Nucleus accumbens (tissue), 56 donors: ENCODE data around the gene AMN1.
"Not testable (repeated sequence)": the region's sequence is repeated elsewhere in the genome, so short reads cannot be mapped to it uniquely, and the experiment has no call there.

Experiments used
- DNase-seq, 56 donors: peaks; one replicate each; lab custom pipeline; 2025; lab: John Stamatoyannopoulos, UW

The AMN1 gene

GRCh38 chr12:31728917-31729640, at the start of gene AMN1:
Gene AMN1, minus strand, starts transcription at chr12:31729021. Its CDS starts 13 bp downstream, at chr12:31729008.
- DNase-seq, result peak; percentile 83 to 99 (median 96)

DNA sequence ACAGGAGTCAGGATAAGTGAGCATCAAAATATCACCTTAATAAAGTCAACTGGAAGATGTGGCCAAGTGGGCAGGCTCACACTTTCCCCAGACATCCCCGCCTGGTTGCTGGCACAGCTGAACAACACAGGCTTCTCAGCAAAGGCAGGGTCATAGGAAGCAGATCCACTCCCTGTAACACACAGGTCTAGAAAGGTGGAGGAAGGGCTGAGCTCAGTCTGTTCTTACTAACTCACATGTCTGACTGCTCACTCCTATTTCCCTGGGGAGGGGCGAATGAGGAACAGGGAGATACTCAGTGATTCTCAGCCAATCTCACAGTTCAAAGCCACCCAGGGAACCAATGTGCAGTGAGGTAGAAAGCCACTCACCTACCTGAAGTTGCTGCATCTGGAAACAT, 45.0 kb upstream of the AMN1 start:
- no peak for DNase-seq

DNA sequence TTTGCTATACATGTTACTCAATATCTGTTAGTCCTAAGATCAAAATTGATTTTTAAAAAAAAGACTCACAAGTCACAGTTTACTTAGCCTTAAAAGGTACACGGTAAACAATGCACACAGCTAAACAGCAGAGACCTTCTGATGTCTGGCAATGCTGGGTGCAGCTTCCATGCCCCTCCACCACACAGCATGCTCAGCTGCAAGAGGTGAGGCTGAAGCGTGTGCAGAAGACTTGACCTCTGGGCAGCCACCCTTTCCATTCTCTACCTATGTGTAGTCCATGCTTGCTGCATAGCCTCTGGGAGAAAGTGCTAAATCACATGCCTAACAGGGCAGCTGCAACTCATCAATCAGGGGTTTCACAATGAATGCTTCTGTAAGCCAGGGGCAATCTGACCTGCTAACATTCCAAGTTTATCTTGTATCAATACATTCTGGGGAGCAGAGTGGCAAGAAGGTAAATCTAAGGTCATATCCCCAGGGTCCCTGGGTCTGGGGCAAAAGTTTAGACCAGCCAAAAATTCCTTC, 44.5 kb upstream of the AMN1 start:
- no peak for DNase-seq

- DNase-seq, result no peak
Measured at GRCh38 chr12:31772685-31773222, 43.9 kb upstream of the AMN1 start.

- DNase-seq, result no peak
Measured at GRCh38 chr12:31772186-31772585, 43.4 kb upstream of the AMN1 start.

GRCh38 chr12:31768046-31768445, 39.2 kb upstream of the AMN1 start:
- no peak for DNase-seq

- no peak for DNase-seq
Measured at GRCh38 chr12:31765931-31766330, 37.1 kb upstream of the AMN1 start.

DNA sequence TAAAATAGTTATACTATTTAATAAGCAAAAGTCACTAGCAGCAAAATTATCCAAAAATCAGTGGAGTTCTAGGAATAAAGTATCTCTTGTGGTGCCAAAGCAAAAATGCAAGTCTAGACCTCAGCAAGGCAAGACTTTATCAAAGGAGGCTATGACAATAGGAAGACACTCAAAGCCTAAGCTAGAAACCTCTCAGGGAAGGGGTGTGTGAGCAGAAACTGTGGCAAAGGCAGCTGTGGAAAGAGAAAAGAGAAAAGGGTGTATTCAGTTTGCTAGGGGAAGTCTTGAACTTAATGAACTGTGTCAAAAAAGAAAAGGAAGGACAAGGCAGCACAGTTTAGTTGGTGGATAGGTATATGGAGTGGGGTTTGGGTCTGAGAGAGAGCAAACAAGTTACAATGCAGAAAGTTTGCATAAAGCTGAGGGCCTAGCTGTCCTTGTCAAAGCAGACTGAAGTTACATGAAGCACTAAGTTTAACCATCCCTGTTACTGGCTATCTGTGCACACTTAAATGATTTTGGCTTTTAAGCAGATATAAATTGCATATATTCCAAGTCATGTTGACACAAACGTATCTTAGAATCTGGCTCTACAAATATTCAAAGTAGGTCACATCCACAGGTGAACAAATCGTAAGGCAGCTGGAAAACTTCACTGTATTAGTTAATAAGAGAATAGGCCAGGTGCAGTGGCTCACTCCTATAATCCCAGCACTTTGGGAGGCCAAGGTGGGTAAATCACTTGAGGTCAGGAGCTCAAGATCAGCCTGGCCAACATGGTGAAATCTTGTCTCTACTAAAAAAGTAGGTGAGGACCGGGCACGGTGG, 31.0 kb upstream of the AMN1 start:
- DNase-seq, result no peak

DNA sequence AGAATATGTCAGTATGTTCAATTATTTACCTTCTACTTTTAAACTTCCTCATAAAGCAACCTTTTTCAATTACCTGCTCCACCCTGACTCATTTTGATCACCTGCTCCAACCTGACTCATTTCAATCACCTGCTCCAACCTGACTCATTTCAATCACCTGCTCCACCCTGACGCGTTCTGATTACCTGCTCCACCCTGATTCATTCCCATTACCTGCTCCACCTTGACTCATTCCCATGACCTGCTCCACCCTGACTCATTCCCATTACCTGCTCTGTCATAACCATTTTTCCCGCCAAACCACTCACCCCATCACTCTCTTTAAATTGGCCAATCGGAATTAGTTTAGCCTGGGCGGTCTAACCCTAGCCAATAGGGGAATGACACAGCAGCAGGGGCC, 29.5 kb upstream of the AMN1 start:
- DNase-seq, result not testable (repeated sequence)

DNA sequence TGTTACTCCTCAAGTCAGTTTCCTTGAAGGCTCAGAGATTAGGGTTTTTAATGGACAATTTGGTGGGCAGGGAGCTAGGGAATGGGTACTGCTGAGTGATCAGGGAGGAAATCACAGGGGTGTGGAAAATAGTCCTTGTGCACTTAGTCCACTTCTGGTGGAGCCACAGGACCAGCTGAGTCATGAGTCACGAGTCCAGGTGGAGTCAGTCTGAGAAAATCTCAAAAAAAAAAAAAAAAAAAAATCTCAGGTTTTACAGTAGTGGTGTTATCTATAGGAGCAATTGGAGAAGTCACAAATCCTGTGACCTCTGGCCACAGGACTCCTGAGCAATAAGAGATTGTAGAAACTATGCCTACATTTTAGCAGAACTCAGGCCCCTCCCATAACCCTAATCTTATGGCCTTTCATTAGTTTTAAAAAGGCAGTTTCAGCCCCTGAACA, 28.2 kb upstream of the AMN1 start:
- no peak for DNase-seq

GRCh38 chr12:31752450-31752849, 23.6 kb upstream of the AMN1 start:
- DNase-seq, result peak in 1 of 56 donors; percentile 9

DNA sequence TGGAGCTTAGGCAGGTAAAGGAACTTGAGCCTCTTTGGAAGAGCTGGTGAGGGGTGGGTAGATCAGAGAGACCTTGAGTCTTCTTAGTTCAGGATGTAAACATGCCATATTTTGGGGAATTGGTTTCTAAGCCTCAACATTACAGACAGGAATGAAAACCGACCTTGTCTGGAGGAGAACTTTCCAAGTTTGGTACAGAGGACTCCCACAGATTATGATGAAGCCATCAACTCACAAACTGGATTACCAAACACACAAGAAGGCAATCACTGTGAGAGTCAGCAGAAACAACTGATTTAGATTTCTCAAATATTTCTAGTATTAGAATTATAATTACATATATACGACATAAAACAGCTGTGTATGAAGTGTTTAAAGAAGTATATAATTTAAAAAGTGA, 22.3 kb upstream of the AMN1 start:
- no peak for DNase-seq

GRCh38 chr12:31750747-31751039, 21.9 kb upstream of the AMN1 start:
- no peak for DNase-seq

- peak in 14 of 56 donors; percentile 2 to 44 (median 18) for DNase-seq
Measured at GRCh38 chr12:31749024-31749704, 20.3 kb upstream of the AMN1 start.

GRCh38 chr12:31745242-31745641, 16.4 kb upstream of the AMN1 start:
- DNase-seq, result no peak

DNA sequence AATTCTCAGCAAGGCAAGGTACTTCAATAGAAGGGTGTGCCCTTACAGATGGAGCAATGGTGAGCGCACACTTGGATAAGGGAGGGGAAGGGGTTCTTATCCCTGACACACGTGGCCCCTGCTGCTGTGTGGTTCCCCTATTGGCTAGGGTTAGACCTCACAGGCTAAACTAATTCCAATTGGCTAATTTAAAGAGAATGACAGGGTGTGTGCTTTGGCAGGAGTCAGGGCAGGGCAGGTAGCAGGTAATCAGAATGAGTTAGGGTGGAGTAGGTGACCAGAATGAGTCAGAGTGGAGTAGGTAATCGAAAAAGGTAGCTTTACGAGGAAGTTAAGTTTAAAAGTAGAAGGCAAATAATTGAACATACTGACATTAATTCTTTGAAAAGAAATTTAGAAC, 15.5 kb upstream of the AMN1 start:
- DNase-seq, result not testable (repeated sequence)

- no peak for DNase-seq
Measured at GRCh38 chr12:31742891-31743290, 14.1 kb upstream of the AMN1 start.

- DNase-seq, result no peak
Measured at GRCh38 chr12:31740628-31741027, 11.8 kb upstream of the AMN1 start.

DNA sequence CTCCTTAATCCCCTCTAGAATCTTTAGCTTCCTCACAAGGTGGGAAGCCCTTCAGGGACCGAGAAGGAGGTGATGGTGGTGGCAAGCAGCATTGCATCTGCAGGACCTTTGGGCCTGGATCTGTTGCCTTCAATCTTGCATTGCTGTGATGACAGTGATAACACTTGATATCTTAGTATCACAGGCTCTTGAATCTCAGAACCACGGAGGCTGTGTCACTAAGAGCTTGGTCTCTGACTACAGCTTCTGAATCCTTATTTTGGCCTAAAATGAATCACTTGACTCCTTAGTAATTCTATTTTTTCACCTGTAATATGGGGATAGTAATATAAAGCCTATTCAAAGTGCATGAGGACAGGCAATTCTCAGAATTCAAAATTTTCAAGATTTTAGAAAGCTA, 8.9 kb upstream of the AMN1 start:
- DNase-seq, result no peak

DNA sequence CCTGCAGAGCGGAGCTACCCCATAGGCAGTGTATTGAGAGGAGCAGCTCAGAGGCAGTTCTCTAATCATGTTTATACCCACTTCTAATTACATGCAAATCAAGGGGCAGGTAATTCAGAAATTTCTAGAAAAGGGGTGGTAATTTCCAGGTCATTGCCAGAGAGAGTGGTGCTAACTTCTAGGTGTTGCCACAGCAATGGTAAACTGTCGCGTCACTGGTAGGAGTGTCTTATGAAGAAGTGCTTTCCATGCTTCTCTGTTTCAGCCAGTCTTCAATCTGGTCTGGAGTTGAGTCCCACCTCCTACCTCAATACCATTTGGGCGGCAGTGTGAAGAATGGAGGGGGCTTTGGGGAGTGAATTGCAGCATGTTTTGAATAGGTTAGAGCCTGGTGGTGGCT, 8.5 kb upstream of the AMN1 start:
- DNase-seq, result no peak

DNA sequence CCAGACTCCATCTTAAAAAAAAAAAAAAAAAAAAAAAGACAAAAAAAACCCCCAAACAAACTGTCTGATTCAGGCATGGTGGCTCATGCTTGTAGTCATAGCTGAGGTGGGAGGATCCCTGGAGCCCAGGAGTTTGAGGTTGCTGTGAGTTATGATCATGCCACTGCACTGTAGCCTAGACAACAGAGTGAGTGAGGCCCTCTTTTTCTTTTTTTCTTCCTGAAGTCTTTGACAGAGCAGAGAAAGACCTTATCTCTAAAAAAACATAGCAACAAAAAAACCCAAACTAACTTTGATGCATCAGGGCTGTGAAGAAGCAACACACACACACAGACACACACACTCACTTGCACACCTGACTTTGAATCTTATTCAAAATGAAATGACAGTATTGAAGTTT, 7.7 kb upstream of the AMN1 start:
- DNase-seq, result peak in 11 of 56 donors; percentile 7 to 51 (median 17)
